GM19025 (cell line): ENCODE results near the gene ST3GAL5.

Experiments
- ATAC-seq: cut with Tn5 transposase; IDR thresholded peaks from one replicate; pipeline ENCODE4 v1.9.1; 2021; ENCODE audit warnings: mild to moderate bottlenecking, low read depth, moderate library complexity; ENCODE audit not compliant: unreplicated experiment

ST3GAL5 gene

DNA sequence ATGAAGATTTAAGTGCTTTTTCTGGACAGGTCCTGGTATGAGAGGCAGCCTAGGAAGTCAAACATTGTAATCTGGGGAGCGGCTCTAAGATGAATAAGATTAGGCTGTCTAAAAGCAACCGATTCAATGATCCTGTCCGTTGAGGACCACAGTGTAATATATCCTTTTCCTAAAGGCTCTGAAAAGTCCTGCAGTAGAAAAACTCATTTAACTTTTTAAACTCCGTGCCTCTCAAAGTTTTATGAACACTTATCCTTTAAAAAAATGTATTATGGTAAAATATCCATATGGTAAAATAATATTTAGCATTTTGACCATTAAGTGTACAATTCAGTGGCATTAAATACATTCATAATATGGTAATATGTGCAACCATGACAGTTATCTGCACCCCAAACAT lies 95.2 kb downstream of the ST3GAL5 start:
- no peak for ATAC-seq

DNA sequence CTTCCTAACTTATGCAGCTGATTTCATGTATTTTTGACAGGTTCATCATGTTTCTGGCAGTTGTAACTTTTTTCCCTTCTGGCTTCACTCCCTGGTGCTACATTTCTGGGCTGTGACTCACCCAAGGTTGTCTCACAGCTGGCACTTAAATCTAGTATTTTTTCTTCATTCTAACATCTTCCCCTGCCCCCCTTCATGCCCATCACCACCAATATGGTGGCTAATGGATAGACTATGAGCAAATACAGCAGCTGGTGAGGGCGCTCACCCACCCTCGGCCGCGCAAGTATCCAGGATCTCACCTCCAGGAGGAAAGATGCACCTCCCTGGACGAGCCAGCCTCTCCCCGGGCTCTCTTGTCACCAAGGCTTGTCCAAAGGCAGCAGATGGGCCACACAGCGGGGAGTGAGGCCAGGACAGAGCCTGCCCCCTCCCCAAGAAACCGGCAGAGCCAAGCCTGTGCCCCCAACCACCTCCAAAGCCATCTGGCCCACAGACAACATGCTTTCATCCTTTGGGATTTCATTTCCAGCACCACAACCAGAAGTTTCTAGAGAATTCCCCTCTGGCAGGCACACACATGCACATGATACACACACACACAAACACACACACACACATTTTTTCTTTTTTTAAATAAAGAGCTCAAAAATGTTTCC lies 95.9 kb downstream of the ST3GAL5 start:
- ATAC-seq = no peak

DNA sequence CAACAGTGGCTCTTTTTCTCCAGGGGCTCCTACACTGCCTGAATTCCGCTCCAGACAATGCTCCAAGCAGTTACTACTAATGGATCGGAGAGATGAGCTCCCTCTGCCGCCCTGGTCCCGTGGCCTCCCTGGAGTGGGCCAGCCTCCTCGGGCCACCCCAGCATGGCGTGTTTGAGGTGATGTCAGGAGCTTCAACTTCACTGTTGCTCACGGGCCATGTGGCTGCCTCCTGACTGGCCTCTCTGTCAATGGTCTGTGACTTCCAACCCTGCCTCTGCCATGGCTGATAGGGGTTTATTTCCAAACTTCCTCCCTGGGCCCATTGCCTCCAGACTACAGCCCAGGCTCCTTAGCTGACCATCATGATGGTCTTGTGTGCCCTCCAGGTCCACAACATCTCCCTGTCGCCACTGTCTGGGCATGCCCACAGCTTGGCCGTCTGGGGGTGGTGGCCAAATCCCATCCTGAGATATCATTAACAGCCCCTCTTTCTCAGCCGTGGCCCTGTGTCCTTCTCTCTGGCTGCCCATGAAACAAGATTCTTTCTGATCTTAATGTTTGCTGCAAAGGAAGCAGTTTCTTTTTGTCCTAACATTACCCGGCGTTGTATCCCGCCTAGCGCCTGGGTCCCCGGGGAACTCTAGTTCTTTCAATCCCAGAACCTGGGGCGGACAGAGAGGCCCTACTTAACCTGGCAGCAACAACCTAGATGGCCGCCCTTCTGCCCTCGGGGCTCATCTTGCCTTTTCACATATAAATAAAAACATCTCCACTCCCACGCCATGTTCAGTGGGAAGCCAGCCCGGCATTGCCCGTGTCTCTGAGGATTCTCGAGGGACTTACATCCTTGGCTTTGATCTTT lies 96.9 kb downstream of the ST3GAL5 start:
- no peak for ATAC-seq

DNA sequence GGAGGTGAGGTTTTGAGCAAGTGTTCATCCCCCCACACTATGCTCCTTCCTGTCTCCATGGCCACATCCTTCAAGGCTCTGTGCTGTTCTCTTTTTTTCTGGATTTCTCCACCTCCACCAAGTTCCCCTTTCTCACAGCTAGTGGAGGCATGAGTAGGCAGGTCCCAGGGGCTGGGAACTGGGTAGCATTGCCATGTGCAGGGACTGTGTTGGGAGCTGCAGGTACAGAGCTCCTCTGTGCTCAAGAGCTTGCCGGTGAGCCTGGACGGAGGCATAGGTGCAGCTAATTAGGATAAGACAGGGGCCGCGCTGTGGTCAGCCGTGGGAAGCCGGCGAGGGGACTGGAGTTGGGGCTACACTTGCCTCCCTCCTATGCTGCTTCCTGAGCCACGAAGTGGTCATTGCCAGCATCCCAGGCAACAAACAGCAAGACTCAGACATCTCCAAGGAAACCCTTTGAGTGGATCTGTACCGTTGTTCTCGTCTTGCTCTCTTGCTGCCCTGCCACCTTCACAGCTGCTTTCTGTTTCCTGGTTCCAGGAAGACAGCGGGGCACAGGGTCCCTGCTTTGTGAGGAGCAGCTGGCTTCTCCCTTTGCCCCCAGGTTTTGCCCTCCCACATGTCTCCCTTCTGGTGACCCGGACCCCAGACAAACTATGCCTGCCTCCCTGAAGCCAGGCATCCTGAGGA lies 98.1 kb downstream of the ST3GAL5 start:
- no peak for ATAC-seq

DNA sequence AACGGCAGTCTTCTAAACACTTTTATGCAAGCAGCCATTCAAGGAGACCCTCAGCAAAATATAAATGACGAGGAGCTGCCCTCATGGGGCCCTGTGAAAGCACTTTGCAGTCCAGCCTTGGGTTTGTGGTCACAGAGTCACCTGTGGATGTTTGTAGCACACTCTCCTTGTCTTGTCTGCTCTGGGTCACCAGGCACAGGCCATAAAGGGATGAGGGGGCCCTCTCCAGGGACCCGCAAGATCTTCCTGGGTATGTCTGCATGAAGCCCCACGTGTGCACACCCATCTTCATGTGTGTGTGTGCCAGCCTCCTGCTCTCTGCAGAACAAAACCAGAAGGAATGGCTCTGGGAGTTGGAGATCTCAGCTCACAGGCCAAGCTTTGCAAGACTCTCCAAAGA lies 98.8 kb downstream of the ST3GAL5 start:
- ATAC-seq = no peak

DNA sequence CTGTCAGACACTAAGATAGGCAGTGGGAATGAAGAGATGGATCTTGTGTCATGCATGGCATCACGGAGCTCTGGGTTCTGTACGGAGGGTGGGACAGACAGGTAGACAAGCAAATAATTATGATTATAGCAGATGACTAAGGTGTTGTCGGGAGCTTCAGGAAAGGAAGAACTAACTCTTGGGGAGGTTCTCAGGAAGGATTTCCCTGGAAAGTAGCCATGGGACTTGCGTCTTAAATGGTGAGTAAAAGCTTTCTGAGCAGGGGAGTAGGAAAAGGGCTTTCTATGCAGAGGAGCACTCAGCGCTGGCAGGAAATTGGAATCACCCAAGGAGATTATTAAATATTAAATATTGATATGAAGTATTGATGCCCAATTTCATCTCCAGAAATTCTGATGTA lies 99.5 kb downstream of the ST3GAL5 start:
- ATAC-seq = no peak

DNA sequence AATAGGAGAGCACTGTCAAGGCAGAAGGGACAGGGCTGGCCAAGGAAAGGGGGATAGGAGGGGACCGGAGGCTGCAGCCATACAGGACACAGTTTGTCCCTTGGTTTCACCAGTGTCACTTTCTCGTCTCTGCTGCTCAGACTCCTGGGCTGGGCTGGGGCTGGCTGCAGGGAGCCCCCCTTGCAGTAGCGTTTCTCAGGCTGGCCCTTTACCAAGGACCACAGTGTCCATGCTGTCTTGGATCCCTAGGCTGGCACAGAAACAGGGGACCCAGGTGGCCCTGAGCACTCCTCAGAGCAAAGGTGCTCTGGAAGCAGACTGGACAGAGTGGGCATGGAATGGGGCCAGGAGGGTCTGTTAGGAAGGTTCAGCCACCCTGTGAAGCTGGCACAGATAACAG lies 100.2 kb downstream of the ST3GAL5 start:
- no peak for ATAC-seq

DNA sequence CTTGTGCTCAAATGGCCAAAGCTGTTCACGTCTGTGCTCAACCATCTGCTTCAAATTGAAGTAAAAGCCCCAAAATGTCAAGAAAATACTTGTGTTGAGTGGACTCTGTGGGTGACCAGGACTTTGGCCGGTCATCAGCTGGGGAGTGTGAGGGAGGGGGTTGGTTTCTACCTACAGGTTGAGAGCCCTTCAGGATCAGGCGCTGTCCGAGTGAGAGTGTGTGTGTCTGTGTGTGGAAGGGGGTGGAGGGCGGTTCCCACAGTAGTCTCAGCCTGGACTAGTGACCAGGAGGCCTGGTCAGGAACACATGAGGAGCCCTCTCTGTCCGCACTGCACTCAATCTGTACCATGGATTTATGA lies 100.8 kb downstream of the ST3GAL5 start:
- no peak for ATAC-seq

DNA sequence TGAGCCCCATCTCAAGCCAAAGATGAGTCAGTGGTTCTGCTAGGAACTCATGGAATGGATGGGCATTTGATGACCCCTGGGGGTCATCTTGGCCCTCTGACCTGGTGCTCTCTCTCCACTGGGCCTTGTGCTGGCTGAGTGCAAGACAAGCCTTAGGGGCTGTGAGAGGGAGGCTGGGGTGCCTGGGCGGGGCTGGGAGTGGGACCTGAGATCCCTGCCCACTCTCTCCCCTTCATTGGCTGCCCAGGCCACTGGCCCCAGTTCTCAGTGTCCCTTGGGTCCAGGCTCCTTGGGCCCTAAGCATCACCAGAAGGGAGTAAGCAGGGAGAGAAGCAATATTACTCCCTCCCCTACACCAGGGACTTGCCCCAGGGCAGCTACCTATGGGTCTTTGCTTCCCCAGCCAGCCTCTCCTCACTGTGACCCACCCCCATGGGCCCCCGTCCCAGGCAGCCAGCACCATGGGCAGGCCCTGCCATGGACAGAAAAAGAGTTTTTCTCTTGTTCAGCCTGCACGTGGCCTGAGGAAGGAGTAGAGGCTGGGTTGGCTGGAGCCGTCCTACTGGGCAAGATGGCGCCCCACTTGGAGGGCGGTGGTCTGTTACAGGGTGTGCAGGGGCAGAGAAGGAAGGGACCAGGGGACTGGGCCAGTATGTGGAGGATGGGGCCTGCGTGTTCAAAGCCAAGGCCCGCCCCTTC lies 101.4 kb downstream of the ST3GAL5 start:
- no peak for ATAC-seq
